G401.6 (cell line): ENCODE data around the gene LAPTM5.
"Not testable (repeated sequence)": the region's sequence is repeated elsewhere in the genome, so short reads cannot be mapped to it uniquely, and the experiment has no call there.

Experiments used
- FAIRE-seq: peaks from 2 replicates; lab custom pipeline; 2012; peaks lifted over from hg19 to GRCh38; lab: Jason Lieb, UNC

The LAPTM5 gene

DNA sequence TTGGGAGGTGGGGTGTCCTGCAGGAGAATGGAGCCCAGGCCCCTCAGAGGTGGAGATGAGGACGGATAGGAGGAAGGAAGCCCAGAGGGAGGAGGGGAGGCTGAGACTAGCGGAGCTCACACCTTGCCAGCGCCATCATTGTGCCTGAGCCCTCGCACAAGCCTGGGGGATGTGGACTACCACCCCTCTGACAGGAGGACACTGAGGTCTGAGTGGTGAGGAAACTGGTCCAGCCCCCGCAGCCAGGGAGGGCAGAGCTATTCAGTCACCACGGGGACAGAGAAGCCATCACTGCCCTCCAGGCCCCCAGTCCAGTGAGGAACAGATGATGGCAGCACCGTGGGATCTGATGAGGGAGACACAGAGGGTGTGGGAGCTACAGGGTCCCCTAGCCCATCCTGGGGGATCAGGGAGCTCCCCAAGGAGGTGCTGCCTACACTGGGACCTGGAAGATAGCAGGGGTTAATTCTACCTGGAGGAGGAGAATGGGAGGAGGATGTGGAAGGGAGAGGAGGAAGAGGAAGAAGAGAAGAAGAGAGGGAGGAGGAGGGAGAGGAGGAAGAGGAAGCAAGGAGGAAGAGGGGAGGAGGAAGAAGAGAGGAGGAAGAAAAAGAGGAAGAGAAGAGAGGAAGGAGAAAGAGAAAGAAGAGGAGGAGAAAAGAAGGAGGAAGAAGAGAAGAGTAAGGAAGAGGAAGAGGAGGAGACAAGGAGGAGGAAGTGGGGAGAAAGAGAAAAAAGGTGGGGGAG is 65.2 kb downstream of the LAPTM5 start:
- FAIRE-seq, result no peak

DNA sequence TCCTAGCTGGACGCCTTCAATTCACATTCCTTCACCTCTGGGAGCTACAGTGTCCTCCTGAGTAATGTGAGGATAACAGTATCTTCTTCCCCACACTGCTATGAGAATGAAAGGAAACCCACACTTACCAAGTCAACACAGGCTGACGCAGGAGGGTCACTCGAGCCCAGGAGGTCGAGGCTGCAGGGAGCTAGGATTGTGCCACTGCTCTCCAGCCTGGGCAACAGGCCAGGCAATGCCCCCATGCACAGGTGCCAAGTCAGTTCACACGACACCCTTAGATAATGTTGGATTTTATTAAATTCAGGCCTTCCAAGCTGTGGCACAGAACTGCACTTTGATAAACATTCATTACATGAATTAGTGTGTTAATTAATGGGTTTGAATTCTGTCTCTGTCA is 66.1 kb downstream of the LAPTM5 start:
- no peak for FAIRE-seq

DNA sequence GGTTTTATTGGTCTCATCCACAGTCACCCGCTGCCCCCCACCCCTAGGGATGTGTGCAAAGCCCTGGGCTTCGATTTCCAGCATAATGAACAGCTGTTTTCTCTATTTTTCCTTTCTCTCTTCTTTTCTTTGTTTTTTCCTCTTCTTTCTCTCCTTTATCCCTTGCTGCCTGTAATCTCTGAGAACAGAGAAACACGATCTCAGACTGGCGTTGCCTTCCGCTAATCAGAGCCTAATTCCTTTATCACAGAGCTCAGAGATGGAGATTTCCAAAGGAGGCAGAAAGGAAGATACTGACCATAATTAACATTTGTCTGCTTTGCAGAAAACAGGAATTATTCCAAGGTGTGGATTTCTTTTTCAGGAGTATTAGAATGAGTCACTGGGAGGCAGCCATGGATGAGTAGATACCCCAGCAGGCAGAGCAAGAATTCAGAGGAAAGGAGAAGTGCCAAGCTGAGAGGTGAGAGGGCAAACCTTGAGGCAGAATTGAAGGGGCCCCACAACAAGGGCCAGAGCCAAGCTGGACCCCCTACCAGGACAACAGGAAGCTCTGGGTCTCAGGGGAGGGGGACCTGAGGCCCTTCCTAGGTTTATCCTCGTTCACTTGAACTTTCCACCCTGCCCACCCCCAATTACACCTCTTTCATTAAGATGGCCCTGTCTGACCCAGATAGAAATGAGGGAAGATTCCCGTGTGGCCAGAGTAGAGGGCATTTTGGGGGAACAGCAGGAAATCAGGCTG is 67.5 kb downstream of the LAPTM5 start:
- FAIRE-seq, result no peak

DNA sequence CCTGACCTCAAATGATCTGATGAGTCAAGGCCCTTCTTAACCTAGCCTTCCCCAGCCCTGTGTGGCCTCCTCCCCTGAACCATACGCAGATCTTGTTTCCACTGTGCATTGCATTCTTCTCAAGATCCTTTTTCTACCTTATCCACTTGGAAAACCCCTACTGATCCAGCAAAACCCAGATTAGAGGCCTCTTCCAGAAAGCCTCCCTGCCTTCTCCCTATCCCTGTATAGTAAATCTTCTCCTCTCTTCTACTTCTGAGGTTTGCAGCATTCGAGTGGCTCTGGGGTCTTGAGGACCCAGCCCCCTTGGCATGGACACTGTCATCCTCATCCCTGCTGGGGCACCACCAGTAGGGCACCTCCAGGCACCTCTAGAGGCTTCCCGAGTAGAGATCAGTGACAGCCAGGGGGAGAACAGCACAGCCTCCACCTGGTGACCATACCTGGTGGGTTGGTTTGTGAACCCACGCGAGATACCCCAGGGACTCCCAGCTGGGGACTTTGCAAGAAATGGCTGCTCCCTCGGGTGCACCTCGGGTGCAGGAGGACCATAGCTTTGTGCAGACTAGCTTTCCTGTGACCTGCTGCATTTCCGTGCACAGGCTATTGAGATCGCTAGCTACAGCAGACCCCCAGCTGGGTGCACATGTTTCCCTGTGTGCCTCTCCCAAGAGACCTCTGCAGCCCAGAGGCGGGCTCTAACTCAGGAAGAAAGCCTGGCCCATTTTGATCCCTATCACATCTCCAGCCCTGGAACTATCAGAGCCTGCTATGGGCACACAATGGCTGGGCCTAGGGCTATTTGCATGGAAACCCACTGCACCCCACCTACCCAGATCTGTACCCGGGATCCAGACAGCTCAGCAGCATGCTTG is 68.4 kb downstream of the LAPTM5 start:
- no peak for FAIRE-seq

DNA sequence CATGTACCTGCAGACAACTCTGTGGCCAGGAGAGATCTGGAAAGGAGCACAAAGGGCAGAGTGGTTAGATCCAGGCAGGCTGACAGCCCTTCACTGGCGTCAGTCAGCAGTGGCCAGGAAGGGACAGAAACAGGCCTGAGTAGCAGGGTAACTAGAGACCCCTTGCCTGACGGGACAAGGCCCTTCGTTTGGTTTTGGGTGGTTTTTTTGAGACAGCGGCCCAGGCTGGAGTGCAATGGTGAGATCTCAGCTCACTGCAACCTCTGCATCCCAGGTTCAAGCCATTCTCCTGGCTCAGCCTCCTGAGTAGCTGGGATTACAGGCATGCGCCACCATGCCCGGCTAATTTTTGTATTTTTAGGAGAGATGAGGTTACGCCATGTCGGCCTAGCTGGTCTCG is 69.1 kb downstream of the LAPTM5 start:
- not testable (repeated sequence) for FAIRE-seq

DNA sequence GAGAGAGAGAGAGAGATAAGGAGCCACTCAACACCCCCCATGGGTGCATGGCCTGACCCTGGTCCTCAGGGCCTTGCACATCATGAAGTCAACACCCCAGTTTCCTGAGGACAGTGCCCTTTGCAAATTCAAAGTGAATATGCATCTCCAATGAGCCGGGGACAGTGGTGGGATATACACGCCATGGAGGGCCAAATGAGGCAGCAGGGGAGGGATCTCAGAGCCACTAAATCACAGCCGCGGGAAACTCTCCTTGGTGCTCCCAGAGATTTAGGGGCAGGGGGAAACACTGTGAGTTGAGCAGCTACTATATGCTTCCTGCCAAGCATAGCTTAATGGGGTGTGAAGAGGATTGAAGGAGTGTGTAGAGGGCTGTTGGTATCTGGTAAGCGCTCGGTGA is 69.7 kb downstream of the LAPTM5 start:
- FAIRE-seq, result no peak

DNA sequence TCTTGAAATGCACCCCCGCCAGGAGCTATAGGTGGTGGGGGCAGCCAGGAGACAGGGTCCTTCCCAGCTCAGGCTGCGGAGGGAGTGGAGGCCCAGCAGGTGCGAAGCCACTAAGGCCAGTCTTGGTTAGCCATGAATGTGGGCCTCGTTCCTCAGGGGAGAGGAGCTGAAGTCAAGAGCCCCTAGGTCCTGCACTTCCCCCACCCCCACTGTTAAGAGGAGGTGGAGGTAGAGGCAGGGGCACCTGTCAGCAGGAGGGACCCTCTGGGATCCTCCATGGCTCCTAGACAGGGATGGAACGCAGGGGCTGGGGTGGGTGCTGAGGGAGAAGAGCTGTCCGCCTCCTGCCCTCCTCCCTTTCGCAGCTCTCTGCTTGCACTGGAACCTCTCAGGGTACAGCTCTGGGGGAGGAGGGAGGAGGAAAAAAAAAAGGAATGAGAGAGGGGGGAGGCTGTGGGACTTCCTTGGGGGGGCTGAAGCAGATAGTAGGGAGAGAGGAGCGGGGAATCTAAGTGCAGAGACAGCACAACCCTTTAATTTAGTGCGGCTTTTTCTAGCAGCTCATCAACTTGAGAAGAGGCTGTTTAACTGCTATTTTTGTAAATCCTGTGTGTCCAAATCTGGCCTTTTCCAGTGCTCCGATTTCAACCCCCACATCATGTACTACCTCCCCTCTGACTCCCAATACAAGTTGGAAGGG is 71.2 kb downstream of the LAPTM5 start:
- no peak for FAIRE-seq

DNA sequence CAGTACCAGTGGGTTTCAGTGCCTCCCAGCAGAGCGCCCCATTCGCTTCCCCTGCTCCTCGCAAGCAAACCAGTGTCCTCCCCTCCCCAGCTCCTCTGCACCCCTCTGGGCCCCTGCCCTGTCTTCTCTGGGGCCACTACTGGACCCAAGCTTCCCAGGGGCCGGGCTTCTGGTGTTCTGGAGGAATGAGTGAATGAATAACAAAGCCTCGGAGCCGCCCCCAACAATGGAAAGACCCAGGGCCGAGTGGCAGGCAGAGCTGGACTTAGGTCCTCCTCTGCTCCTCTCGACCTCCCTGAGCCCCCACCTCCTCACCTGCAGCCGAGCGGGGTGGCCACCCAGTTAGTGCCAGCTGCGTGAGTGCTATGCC is 71.8 kb downstream of the LAPTM5 start:
- no peak for FAIRE-seq

DNA sequence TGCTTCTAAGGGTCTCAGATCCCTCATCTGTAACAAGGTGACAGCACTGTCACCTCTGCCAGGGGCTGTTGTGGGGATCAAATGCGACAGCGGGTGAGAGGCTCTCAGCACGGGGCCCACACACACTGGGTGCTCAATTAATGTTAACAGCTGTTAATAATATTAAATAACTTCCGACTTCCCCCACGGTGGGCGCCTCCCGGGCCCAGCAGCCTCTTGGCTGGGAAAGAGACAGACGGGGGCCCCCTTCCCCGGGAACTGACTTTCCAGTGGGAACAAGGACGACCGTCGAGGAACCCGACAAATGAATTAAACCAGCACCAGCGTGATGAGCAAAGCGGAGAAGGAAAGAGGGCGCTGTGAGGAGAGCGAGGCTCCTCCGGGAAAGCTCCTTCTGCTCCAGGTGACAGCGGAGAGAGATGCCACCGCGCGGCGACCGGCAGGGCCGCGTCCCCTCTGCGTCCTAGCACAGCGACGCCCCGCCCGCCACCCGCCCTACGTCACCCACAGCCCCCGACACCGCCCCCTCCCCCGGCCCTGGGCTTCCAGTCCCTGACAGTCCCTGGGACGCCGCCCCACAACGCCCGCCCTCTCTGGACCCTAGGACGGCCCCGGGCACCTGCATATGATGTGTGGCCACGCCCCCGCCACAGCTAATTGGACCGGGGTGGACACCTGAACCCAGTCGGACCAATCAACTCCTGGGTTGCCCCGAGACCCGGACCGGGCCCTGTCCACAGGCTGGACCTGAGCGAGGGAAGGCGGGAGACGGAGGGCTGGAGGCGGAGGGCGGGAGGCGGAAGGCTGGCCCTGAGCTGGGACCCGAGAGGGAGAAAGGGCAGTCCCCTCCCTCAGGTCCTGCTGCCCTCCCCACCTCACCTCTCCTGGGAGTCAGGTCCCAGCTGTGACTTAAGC is 72.4 kb downstream of the LAPTM5 start:
- FAIRE-seq, result no peak

DNA sequence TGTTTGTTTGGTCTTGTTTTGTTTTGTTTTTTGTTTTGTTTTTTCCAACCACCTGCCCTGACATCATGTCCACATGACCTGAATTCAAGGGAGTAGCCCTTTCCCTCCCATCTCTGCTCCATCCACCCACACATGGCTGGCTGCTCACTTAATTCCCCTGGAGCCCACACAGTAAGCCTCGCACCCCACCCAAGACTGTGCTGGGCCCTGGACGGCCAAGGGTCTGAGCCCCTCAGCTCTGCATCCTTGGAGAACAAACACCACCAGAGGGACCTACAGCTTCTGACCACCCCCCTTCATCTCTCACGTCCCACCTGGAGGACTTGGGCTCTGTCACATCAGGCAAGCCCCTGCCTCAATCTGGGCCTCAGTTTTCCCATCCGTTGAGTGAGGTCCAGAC is 73.3 kb downstream of the LAPTM5 start:
- no peak for FAIRE-seq

DNA sequence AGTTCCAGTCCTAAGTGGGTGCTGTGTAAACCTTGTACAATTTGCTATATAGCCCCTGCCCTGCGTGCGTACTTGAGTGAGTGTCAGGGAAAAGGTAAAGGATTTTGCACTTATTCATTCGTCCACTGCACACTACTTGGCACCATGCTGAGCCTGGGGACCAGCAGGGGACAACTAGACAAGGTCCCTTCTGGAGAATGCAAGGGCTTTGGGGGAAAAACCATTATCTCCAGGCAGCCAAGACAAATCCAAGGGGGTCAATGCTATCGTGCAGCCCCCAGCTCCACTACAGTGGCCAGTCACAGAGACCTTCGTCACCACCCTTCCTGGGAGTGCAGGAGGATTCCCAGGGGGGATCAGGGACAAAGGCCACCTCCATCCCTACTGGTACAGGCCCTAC is 73.9 kb downstream of the LAPTM5 start:
- no peak for FAIRE-seq
